ENCODE measurements around the gene TMEM203. TPM values are rescaled to one million over a fixed set of nuclear protein-coding genes. Genes with fewer than 3 reads are reported as not detected.
A peak's percentile ranks its signal among the peaks of the same experiment; 100 is the strongest.
"Not testable (repeated sequence)": the region's sequence is repeated elsewhere in the genome, so short reads cannot be mapped to it uniquely, and the experiment has no call there.

TMEM203 gene
- polyA plus RNA-seq, 12 donors = 20.7 to 39.2 (median 31.1) TPM; not detected in 1

- DNase-seq = no peak
Measured at GRCh38 chr9:137243626-137244485, 38.4 kb upstream of the TMEM203 start.

DNA sequence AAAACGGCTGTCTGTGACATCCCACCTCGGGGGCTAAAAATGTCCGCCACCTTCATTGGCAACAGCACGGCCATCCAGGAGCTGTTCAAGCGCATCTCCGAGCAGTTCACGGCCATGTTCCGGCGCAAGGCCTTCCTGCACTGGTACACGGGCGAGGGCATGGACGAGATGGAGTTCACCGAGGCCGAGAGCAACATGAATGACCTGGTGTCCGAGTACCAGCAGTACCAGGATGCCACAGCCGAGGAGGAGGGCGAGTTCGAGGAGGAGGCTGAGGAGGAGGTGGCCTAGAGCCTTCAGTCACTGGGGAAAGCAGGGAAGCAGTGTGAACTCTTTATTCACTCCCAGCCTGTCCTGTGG, 37.8 kb upstream of the TMEM203 start:
- not testable (repeated sequence) for DNase-seq

GRCh38 chr9:137242269-137243203, 37.1 kb upstream of the TMEM203 start:
- DNase-seq = no peak

- DNase-seq = no peak
Measured at GRCh38 chr9:137241490-137242268, 36.2 kb upstream of the TMEM203 start.

- DNase-seq = peak; percentile 100
Measured at GRCh38 chr9:137240841-137241489, 35.5 kb upstream of the TMEM203 start, which contains the start of gene TUBB4B. TSS of gene TUBB4B (plus strand) at chr9:137241287. CDS start at chr9:137241361, 74 bp downstream.

DNA sequence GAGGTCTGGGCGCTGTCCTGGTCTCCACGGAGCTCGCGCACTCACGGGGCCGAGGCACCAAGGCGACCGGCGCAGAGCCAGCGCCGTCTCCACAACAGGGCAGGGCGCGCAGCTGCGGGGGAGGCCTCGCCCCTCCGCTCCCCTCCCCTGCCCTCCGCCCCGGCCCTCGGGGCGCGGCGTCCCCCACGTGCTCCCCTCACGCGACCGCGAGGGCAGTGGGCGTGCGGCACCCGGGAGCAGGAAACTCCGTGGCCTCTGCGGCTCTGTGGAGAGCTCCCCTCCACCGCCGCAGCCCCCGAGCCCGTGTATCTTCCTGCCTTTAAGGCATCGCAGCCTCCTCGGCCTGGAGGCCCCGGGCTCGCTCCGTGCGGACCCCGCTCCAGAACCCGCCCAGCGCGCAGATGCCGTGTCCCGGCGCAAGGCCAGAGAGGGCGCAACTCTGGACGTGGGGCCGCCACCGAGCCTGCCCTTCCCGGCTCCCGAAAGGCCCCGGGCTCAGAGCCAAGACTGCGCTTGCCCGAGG, 34.9 kb upstream of the TMEM203 start:
- peak; percentile 75 for DNase-seq

DNA sequence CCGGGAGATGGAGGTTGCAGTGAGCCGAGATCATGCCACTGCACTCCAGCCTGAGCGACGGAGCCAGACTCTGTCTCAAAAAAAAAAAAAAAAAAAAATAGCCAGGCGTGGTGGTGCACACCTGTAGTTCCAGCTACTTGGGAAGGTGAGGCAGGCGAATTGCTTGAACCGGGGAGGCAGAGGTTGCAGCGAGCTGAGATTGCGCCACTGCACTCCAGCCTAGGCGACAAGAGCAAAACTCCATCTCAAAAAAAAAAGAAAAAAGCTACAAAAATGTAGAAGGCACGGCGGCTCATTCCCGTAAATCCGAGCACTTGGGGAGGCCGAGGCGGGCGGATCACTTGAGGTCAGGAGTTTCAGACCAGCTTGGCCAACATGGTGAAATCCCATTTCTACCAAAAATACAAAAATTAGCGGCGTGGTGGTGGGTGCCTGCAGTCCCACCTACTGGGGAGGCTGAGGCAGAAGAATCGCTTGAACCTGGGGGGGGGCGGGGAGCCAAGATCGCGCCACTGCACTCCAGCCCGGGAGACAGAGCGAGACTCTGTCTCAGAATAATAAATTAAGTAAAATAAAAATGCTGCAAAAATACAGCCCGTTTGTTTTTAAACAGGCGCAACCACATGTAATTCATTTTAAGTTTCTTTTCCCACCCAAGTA, 34.2 kb upstream of the TMEM203 start:
- not testable (repeated sequence) for DNase-seq

DNA sequence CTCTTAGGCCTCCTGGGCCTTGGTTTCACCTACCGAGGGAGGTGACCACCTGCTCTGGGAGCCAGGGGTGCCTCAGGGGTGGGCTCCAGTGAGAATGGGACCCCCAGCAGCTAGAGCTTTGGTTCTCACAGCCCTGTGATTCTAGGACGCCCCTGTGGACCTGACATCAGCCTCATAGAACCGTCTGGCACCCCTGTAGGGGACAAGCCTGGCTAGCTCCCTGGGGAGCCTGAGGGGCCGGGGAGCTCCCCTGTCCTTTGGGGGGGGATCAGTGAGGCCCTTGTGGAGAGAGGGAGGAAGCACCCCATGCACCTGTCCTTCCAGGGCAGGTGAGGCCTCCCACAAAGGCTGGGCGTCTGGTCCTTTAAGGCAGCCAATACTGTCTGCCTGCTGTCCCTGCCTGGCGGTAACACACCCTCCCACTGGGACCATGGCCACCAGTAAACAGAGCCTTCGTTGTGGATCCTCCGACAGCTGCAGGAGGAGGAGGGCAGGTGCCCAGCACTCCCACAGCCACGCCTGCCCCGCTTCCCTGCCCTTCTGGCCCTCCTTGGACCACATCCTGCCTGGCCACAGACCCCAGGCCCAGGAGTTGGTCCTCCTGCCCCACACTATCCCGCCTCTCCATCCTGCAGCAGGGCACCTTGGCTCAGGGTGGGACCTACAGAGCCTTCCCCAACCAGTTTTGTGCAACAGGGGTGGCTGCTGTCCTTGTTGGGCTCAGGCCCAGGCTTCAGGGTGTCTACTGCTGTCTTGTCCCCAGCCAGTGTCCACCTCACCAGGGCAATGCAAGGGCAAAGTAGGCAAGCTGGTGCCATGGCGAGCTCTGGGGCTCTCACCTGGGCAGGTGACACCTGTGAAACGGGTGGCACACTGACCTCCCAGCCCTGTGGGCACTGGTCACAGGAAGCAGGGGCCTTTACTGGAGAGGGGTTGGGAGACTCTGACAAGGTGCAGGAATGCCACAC, 32.6 kb upstream of the TMEM203 start:
- DNase-seq = no peak

GRCh38 chr9:137236936-137237421, 31.5 kb upstream of the TMEM203 start:
- no peak for DNase-seq

- peak; percentile 72 for DNase-seq
Measured at GRCh38 chr9:137236238-137236935, 30.9 kb upstream of the TMEM203 start.

DNA sequence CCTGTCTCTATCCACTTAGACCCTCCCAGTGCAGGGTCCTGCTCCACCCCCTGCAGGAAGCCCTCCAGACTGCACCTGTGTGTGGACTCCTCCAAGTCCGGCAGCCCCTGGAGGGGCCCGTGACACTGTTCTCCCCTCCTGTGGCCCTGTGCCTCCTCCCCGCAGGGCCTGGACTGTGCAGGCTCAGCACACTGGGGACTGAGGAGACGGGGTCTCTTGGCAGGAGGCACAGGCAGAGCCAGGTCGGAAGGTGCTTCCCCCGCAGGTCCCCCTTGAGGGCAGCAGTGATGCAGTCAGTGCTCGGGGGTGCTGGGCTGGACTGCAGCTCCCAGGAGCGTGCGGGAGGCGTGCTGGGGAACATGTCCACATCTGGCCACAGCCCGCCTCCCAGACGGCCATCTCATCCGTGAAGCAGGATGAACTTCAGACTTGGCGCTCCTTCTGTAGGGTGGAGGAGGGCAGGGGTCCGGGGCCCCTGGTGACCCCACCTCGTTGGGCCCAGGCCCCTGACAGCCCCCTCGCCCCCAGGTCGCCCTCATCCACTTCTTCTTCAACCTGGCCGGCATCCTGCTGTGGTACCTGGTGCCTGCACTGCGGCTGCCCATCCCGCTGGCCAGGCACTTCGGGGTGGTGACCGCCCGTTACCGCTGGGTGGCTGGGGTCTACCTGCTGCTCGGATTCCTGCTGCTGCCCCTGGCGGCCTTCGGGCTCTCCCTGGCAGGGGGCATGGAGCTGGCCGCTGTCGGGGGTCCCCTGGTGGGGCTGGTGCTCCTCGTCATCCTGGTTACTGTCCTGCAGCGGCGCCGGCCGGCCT, 30.2 kb upstream of the TMEM203 start:
- no peak for DNase-seq

DNA sequence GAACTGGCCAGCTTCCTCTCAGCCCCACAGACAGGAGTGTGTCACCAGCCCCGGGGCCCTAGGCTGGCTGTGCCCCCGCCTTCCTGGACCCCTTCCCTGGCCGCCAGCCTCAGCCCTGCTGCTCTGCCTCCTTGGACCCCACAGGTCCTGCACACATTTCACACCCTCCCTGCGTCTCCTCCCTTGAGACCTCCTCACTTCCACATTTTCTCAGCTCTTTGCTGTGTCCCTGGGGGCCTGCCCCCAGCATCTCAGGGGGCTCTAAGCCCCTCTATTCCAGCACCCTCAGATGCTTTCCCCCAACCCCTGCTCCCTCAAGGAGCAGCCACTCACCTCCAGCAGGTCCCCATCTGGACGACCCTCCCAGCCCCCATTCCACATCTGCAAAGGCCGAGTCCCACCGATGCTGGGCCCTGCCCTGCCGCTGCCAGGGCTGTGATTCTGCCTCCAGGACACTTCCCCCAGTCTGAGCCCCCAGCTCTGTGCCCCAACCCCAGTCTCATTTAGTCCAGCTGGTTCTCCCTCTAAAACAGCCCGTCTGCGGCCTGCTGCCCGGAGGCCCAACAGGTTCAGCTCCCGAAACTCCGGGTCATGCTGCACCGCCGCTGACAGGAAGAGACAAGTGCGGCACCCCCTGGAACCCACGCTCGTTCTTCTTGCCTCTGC, 29.4 kb upstream of the TMEM203 start:
- no peak for DNase-seq

DNA sequence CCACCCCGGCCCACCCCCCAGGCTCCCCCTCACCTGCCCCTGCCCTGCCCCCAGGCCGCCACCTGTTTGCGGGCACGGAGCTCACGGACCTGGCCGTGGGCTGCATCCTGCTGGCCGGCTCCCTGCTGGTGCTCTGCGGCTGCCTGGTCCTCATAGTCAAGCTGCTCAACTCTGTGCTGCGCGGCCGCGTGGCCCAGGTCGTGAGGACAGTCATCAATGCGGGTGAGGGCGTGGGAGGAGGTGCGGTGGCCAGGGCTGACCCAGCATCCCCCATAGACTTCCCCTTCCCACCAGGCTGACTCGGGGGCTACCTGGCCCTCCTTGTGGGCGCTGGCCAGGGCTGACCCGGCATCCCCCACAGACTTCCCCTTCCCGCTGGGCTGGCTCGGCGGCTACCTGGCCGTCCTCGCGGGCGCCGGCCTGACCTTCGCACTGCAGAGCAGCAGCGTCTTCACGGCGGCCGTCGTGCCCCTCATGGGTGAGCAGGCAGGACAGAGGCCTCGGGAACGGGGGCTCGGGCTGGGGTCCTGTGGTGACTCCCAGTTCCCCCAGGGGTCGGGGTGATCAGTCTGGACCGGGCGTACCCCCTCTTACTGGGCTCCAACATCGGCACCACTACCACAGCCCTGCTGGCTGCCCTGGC, 28.7 kb upstream of the TMEM203 start:
- no peak for DNase-seq

GRCh38 chr9:137233143-137233980, 27.9 kb upstream of the TMEM203 start:
- DNase-seq = no peak

DNA sequence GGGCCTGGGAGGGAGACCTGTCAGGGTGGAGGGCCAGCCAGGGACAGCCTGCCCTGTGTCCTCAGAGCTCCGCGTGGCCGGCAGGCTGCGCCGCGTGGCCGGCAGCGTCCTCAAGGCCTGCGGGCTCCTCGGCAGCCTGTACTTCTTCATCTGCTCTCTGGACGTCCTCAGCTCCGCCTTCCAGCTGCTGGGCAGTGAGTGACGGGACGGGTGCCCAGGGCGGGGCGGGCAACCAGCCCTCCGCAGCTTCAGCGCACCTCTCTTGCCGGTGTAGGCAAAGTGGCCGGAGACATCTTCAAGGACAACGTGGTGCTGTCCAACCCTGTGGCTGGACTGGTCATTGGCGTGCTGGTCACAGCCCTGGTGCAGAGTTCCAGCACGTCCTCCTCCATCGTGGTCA, 27.1 kb upstream of the TMEM203 start:
- DNase-seq = no peak
